Tibial artery (tissue), 4 donors: ENCODE results near the gene EPHA1.

Experiments used
- DNase-seq, 2 donors: peaks; one replicate each; pipeline ENCODE4 v3.0.0-alpha.2; 2019
- H3K27ac ChIP-seq, 2 donors: fragments of 200-600 bp; sonication (generic) in 1 of 2; 1 replicate in 1 of 2; 2 replicates in 1 of 2; pipeline ENCODE4 v1.5.1; 2018 to 2019; ENCODE audit warnings: mild to moderate bottlenecking in 1 of 2
- H3K27me3 ChIP-seq, 2 donors: fragments of 200-600 bp; sonication (generic) in 1 of 2; one replicate each; pipeline versions ENCODE4 v1.5.1 to v1.6.0; 2016 to 2019
- H3K36me3 ChIP-seq, 3 donors: fragments of 200-600 bp; sonication (generic) in 2 of 3; one replicate each; pipeline ENCODE4 v1.5.1; 2016 to 2019; ENCODE audit warnings: mild to moderate bottlenecking in 2 of 3
- H3K4me1 ChIP-seq, 4 donors: fragments of 200-600 bp; sonication (generic) in 2 of 4; 1 replicate in 3 of 4; 2 replicates in 1 of 4; pipeline ENCODE4 v1.5.1; 2016 to 2019
- H3K4me3 ChIP-seq, 2 donors: fragments of 200-600 bp; sonication (generic) in 1 of 2; 1 replicate in 1 of 2; 2 replicates in 1 of 2; pipeline ENCODE4 v1.5.1; 2018 to 2019; ENCODE audit warnings: mild to moderate bottlenecking in 2 of 2
- H3K9me3 ChIP-seq, 3 donors: fragments of 200-600 bp; sonication (generic) in 1 of 3; one replicate each; pipeline ENCODE4 v1.5.1; 2016 to 2019
- CTCF ChIP-seq, 2 experiments: fragments of 200-600 bp in 1 of 2; fragments of 450-650 bp in 1 of 2; IDR thresholded peaks; one replicate each; pipeline ENCODE4 v1.5.1; 2017 to 2019; ENCODE audit warnings: antibody characterized with exemption in 2 of 2, mild to moderate bottlenecking in 1 of 2, moderate library complexity in 1 of 2
- intact Hi-C: fragments of 100-400 bp; cut with DNase I; formaldehyde crosslinking; loops from one replicate; pipeline ENCODE4 v1.15.0; 2023; ENCODE audit warnings: low total_unique reads

EPHA1 gene

GRCh38 chr7:143372070-143372469 lies 36.6 kb downstream of the EPHA1 start:
- no peak overlapping the region for H3K27ac ChIP-seq
- DNase-seq: peak; percentile 79 to 81
- no peak for TF ChIP-seq CTCF (IDR thresholded peaks at IDR 0.05)
- no peak overlapping the region for H3K4me3 ChIP-seq
- intact Hi-C loops: no loop called here
- no peaks in the 10 kb centered on the region for H3K9me3 ChIP-seq
- H3K36me3 ChIP-seq: no peaks in the 10 kb centered on the region
- H3K27me3 ChIP-seq: no peaks in the 10 kb centered on the region
- no peaks in the 10 kb centered on the region for H3K4me1 ChIP-seq

GRCh38 chr7:143369678-143370651 lies 38.7 kb downstream of the EPHA1 start:
- H3K36me3 ChIP-seq: no peaks in the 10 kb centered on the region
- intact Hi-C loops: loop anchor here (10.0 kb wide), 1 partner anchor 45 kb away; no protein-coding TSS in a partner anchor
- no peaks in the 10 kb centered on the region for H3K27me3 ChIP-seq
- TF ChIP-seq CTCF (IDR thresholded peaks at IDR 0.05): no peak
- no peaks in the 10 kb centered on the region for H3K9me3 ChIP-seq
- H3K4me1 ChIP-seq: no peaks in the 10 kb centered on the region
- H3K27ac ChIP-seq: no peak overlapping the region
- no peak overlapping the region for H3K4me3 ChIP-seq
- no peak for DNase-seq

- H3K9me3 ChIP-seq: no peaks in the 10 kb centered on the region
- intact Hi-C loops: loop anchor here (10.0 kb wide), 1 partner anchor 46 kb away; no protein-coding TSS in a partner anchor
- no peak overlapping the region for H3K4me3 ChIP-seq
- H3K27ac ChIP-seq: no peak overlapping the region
- no peak for DNase-seq
- no peaks in the 10 kb centered on the region for H3K4me1 ChIP-seq
- H3K27me3 ChIP-seq: peaks cover 0 to 3% of the 10 kb centered on the region in 2 donors
- TF ChIP-seq CTCF (IDR thresholded peaks at IDR 0.05): no peak
- no peaks in the 10 kb centered on the region for H3K36me3 ChIP-seq
These were observed 40.3 kb downstream of the EPHA1 start for GRCh38 chr7:143368387-143368786.

- DNase-seq: no peak
- Histone ChIP-seq H3K4me3 (no peak overlapping the region), H3K9me3 (no peaks in the 10 kb centered on the region), H3K36me3 (no peaks in the 10 kb centered on the region), H3K27ac (no peak overlapping the region), H3K27me3 (peaks cover 0 to 7% of the 10 kb centered on the region in 2 donors), H3K4me1 (peaks cover 0 to 2% (median 1%) of the 10 kb centered on the region in 4 donors)
- intact Hi-C loops: loop anchor here (10.0 kb wide), 1 partner anchor 47 kb away; no protein-coding TSS in a partner anchor
- TF ChIP-seq CTCF (IDR thresholded peaks at IDR 0.05): no peak
These were observed 40.7 kb downstream of the EPHA1 start for GRCh38 chr7:143367972-143368371.

- Histone ChIP-seq H3K4me1 (peaks cover 0 to 18% (median 14%) of the 10 kb centered on the region in 4 donors), H3K9me3 (no peaks in the 10 kb centered on the region), H3K36me3 (no peaks in the 10 kb centered on the region), H3K27ac (no peak overlapping the region), H3K4me3 (peak overlapping the region; percentile 56 to 62), H3K27me3 (peaks cover 0 to 26% of the 10 kb centered on the region in 2 donors)
- DNase-seq: no peak
- intact Hi-C loops: loop anchor here (5.0 to 10.0 kb wide), 2 partner anchors 52 to 71 kb away; no protein-coding TSS in a partner anchor
- no peak for TF ChIP-seq CTCF (IDR thresholded peaks at IDR 0.05)
These were observed 45.4 kb downstream of the EPHA1 start for GRCh38 chr7:143363016-143363937.
